Skeletal muscle cell (primary cell): ENCODE measurements around the gene BCAS3.

Experiments
- DNase-seq: peaks from one replicate; pipeline ENCODE4 v3.0.0-alpha.2; 2010; ENCODE audit warnings: low read depth
- H3K4me3 ChIP-seq: 2 replicates; pipeline ENCODE4 v1.5.1; 2011; ENCODE audit warnings: low read depth, mild to moderate bottlenecking, control low read depth, low read length, moderate library complexity

The BCAS3 gene

DNA sequence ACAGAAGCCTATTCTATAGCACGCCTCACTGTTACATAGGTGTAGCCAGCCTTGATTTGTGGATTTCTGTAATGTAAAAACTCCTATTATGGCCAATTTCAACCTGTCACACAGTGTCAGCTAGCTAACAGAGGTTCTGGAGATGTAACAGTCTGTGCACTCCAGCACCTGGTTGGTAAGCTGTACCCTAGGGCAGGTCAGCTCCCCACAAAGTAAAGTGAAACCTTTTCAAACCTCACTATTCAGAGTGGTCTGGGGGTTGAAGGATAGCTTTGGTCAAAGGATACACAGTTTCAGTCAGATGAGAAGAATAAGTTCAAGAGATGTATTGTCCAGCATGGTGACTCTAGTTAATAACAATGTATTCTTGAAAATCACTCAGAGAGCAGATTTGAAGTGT lies 693.5 kb downstream of the BCAS3 start:
- H3K4me3 ChIP-seq, result no peak overlapping the region
- DNase-seq, result no peak

DNA sequence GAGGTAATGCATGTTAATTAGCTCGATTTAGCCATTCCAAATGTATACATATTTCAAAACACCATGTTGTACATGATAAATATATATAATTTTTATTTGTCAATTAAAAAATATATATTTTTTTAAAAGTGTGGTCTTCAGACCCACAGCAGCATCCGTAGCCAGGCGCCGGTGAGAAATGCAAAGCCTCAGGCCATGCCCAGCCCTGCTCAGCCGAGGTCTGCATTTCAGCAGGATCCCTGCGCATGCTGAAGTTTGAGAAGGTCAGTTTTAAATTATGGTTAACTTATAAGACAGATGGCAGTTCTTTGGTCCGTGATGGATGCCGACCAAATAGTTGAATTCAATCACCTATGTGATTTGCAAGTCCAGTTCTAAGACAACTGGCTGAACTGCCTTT lies 694.0 kb downstream of the BCAS3 start:
- DNase-seq, result no peak
- no peak overlapping the region for H3K4me3 ChIP-seq

DNA sequence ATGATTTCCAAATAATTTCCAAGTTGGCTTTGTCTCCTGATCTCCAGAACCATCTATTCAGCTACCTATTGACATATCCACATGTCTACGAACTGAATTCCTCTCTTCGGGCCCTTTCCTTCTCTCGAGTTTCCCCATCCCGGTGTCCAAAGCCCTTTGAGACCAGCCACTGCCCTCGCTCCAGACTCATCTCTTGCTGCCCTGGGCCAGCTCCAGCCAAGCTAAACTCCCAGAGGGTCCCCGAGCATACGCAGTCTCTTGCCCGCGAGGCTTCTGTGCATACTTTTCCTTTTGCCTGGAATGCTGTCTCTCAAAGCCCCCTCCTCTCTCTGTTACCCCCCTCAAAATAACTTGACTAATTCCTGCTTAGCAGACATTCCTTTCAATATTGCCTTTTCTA lies 694.8 kb downstream of the BCAS3 start:
- H3K4me3 ChIP-seq, result no peak overlapping the region
- DNase-seq, result no peak

DNA sequence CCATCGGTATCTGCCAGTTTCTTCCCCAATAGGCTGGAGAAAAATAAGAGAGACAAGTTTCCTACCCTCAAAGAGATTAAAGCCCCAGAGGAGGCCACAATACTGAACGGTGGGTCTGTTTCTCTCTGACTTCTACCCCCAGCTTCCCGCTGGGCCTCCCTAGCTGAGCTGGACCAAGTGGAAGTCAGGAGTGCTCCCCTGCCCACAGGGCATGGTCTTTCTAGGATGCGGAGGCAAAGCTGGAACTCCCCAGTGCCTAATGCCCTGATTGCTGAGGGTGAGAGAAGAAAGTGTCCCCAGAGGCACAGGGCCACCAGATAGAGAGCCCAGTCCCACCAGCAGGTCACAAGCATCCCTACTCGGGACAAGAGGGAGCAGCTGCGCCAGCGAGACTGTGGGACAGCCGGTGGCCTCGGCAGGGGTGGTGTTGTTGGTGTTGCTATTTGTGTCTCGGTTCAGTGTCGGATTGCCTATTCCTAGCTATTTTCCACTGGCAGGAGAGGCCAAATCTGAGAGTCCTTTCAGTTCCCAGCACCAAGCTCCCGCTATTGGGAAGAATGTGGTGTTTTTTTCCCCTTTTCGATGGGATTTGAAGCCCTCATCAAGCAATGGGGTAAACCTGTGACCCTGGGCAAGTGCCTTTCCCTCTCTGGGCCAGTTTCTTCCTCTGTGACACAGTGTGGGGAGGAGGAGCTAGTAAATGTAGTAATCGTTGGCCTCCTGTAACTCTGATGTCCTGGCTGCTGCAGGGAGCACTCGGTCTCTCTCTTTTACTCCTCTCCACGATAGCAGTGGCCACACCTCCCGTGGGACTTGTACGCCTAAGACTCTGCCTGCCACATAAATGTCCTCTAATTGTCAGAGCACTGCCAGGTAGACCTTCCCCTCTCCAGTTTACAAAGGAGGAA lies 699.5 kb downstream of the BCAS3 start:
- no peak for DNase-seq

DNA sequence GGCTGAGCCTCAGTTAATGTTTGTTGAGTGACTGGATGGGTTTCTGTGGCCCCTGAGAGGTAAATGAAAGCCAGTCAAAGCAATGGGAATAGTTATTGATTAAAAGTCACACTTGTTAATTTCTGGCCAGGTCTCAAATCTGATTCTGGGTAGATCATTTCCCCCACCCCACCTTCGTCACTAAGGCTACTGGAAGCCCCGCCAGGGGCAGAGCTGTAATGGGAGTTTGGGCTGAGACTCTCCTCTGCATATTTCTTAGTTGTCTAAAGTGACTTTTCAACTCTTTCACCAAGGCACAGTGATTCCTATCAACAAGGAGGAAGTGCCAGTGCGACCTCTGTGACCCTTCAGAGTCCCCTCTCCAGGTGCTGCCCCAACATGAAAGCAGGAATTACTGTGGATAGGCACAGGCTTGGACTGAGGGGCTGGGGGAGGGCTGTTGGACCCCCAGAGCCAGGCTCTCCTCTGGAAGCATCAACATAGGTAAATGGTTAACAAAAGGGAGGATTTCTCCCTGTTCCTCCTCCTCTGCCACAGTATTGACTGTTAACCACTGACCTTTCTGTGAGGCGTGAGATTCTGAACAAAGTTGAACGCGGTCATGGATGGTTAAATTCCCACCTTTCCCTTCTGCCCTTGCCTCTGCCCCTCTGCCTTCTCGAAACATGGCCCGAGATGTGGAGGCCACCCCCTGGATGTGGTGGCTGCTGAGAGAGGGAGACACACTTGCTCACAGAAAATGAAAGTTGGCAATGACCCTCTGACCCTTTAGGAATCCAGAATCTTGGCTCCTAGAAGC lies 701.2 kb downstream of the BCAS3 start:
- no peak for DNase-seq
- H3K4me3 ChIP-seq, result no peak overlapping the region

More for the DNA sequence above, 699.5 kb downstream of the BCAS3 start:
- no peak overlapping the region for H3K4me3 ChIP-seq

DNA sequence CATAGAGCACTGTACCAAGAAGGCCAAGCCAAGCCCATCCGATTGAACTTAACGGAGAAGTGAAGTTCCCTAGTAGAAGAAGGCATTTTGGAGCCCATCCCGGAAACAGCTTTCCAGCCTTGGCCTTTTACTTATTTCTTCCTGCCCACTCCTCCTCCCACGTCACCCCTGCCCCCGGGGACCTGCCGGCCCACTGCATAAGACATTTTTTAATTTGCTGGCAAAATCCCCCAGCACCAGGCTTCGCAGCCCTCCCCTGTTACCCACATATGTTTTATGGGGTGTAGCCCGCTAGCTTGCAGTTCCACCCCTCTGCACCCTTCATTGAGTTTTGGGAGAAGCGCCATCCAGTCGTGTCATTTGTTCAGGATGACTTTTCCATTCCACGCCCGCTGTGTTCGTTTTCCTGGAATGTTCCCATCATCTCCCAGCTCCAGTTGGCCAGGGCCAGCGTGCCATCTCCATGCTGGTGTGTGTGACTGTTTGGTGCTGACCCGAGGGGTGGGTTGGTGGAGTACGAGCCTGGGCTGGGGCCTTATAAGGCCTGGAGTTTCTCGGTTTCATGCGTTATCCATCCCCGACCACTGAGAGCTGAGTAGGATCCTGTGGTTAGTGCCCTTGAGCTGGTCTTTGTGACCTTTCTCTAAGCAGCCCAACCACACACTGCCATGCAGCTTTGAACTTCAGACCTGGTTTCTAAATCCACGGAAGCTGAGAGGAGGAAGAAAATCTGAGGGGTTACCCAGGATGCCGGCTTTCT lies 702.0 kb downstream of the BCAS3 start:
- no peak for DNase-seq
- no peak overlapping the region for H3K4me3 ChIP-seq

DNA sequence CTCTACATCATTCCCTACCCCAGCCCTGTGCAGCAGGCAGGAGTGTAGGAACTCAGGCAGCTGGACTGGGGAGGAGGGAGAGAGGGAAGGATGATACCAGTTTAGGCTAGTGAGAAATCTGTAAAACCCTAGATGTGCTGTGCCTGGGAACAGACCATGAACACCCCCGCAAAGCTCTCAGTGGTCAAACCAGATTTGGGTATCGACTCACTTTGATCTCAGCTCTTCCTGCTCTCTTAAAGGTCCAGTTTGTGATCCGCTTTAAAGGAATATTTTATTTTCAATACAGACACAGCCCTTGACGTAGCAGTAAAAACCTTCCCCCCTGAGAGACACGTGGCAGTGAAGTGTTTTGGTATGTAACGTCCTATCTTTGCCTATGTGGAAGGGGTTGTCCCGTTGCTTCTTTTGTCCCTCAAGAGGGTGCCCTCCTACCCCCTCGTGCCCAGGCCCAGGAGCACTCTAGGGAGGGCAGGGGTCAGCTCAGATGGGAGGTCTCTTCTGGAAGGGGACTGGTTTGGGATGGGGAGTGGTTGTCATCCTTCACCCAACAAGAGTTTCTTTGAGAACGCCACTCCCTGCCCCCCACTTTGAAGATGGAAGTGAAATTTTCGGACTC lies 702.7 kb downstream of the BCAS3 start:
- no peak overlapping the region for H3K4me3 ChIP-seq
- DNase-seq, result no peak

DNA sequence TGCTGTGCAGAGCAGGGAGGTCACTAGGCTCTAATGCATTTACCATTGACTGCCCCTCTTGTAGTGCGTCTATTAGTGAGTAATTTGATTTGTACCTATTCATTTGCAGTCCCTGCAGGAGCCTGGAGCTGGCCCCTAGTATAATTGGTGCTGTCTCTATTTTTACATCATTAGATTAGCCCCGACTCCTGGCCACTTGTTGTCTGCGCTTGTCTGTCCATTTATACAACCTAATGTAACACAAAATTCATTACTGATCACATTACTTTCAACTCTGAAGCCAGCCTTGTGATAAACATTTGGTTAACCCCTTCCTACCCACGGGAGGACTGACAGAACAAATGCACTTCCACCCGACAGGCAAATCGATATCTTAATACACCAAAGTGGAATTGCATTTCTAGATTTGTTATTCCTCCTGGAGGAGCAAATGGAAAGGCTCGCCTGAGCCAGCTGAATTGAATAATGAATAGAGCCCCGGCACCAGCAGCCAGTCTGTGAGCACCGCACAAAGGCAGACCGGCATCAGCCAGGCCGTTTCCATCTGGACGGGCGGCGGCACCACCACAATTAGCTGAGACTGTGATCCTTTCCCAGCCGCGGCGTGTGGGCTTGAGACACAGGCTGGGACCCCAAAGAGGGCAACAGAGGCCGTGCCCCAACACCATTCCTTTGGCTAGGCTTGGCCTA lies 703.3 kb downstream of the BCAS3 start:
- H3K4me3 ChIP-seq, result no peak overlapping the region
- no peak for DNase-seq

DNA sequence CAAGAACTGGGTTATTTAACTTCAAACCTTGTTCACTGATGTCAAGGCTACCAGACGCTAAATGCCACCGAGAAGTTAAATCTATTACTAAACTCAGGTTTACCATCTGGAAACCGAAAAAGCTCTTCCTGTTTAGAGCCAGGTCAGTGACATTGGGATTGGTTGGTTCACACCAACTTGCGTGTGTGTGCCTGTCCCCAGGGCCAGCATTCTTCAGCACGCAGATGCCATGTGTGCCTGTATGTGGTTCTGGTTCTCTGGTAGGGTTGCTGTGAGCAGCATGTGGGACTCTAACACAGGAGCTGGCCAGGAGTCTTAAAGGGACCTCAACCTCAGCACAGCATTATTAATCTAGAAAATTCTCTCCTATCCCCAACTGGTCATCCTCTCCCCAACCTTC lies 703.9 kb downstream of the BCAS3 start:
- no peak for DNase-seq
- no peak overlapping the region for H3K4me3 ChIP-seq

DNA sequence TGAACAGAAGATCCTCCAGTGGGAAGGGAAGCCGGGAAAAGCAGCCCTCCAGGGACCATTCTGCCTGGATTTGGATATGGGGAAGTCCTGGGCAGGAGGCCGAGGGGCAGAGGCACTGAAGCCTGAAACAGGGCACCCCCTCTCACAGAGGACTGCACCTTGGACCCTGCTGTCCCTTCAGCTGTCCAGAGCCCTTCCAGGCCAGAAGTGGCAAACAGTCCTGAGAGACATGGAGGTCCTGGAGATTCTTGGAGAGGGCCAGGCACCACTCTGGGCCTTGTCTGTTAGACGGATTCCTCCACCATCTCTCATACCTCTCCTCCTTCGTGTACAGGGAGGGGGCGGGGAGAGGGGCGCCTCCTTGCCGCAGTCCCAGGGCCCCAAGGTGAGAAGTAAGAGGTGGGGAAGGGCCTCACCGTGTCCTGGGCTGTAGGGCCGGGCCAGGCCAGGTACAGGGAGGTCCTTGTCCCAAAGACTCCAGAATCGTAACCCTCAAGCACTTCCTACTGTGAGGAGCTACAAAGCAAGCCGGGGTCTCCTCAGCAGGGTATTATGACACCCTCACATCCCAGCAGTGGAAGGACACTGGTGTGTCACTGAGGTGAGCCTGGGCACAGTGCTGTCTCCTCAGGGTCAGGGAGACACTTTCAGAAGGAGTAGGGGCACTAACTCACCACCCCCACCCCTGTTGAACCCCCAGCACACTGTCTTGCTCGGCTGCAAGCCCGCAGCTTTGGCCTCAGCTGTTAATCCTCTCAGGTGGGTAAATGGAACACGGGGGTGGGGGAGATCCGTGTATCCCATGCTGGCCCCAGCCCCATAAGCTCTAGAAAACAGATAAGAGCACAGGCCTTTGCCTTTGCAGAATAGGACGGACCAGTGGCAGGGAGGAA lies 705.4 kb downstream of the BCAS3 start:
- H3K4me3 ChIP-seq, result no peak overlapping the region
- DNase-seq, result no peak

DNA sequence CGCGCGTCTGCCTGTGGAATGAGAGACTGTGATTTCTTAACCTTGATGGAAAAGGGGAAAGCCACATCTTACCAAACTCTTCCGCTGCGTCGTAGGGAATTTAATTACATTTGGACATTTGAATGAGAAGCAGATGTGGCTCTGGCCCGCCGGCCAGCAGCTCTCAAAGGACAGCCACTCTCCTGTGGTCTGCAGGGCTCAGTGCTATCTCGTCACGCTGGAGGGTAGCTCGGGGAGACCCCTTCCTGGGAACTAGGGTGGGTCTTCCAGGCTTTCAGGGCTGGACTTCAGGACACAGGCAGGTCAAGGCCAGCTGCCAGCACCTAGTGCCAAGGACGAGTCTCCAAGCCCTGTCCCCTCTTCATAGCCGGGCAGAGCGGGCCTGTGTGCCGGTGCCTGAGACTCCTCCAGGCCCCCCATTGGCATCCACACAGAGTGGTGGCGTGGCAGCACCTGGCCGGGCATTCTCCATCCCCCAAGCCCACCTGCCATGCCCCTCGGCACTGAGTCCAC lies 706.1 kb downstream of the BCAS3 start:
- DNase-seq, result no peak
- H3K4me3 ChIP-seq, result no peak overlapping the region

DNA sequence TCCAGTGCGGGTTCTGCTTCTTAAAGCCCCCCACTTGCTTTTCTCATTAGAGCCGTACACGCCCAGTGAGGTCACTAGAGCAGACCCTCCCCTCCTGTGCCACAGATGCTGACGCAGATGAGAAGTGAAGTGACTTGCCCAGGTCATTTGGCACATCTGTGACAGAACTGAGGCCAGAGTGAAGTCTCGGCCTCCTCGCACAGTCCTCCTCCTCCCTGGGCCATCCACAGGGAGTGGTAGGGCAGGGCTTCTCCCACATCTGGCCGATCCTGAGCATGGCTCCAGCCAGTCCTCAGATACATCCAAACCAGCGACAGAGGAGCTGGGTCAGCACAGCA lies 706.7 kb downstream of the BCAS3 start:
- H3K4me3 ChIP-seq, result no peak overlapping the region
- no peak for DNase-seq

DNA sequence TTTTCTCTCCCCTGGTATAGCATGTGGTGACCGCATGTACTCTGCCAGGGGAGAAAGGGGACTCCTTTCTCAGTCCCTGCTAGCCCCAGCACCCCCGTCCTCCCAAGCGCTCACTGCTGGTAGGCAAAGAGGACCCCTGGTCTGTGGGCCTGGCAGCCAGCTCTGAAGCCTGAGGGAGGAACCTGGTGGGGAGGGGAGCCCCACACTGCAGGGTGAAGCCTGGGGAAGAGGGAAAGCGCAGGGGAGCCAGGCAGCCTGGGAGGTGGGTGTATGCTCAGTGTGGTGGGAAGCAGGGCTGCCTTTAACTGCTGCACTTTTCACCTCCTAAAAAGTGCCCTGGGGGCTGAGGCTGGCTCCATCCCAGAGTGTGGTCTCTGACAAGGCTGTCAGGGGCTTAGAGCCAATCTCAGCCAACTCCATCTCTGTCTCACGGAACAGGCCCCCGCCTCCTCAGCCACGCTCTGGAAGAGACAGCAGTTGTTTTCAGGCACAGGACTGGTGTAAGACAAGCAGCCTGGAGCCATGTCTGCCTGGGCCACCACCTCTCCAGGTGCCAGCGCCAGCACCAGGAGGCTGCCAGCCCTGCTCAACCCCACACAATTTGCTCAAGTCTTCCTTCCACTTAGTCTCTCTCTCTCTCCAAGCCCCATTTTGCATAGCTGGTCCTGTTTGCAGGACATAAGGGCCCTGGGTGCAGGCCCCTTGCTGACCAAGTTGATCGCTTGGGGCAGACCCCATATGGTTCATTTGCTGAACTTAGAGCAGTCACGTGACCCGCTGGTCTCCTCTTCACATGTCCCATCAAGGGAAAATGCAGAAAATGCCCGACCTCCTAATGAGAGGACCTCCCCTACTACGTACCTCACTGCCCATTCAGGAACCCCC lies 707.3 kb downstream of the BCAS3 start:
- H3K4me3 ChIP-seq, result no peak overlapping the region
- no peak for DNase-seq

DNA sequence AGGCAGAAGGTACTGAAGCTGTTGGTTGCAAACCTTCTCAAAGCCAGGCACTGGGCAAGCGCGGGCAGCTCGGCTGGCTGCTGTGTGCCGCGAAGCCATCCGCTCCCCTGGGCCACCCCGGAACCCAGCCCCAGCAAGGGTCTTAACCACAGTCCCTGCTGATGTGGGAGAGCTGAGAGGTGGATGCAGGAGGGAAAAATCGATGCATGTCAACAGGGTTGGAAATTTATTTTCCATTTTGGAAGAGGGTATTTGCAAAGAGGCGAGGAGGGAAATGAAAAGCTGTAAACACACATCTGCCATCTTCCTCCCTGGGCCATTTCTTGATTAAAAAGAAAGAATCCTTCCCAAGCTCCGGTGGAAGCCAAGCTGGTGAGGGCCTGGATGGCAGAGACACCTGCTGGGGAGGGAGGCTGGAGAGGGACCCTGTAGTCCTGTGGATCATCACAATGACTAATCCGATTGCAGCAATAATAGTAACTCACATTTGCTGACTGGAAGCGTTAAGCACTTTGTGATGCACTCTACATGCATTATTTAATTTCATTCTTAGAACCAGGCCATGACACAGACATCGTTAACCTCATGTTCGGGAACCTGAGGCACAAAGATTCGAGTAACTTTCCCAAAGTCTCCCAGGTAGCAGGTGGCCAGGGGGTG lies 708.1 kb downstream of the BCAS3 start:
- DNase-seq, result no peak
- no peak overlapping the region for H3K4me3 ChIP-seq

DNA sequence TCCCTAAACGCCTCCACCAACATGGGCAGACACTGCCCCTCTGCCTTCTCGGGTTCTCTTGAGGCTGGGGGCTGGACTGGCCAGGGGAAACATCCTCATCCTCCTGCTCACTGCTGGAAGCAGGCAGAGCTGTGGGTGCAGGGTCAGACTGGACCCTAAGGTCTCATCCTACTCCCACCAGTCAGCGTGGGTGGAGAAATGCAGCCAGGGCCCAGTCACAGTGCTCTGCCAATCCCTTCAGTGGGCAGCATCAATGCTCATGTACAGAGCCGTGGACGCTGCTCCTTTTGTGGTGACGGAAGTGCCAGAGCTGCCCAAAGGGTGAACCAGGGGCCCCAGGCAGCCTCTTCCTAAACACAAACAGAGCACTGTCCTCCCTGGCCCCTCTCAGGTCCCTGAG lies 708.6 kb downstream of the BCAS3 start:
- no peak for DNase-seq
- H3K4me3 ChIP-seq, result no peak overlapping the region

DNA sequence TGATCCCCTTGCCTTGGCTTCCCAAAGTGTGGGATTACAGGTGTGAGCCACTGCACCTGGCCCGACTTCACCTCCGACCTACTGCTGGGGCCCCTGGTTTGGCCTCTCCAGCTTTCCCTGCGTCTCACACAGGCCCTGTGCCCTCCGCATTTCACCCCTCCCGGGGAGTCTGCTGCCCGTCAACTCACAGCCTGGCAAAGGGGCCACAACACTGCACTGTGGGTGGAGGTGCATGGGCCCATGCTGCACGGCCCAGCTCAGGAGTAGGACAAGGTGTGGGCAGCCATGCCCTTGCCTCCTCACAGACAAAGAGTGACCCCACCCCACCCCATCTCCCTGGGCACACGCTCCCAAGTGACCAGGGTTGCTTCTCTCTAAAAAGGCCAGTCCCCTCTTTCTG lies 709.4 kb downstream of the BCAS3 start:
- no peak for DNase-seq
- H3K4me3 ChIP-seq, result no peak overlapping the region
